Spleen (tissue), 11 donors: Measurements from ENCODE around the gene TTC14. TPM values are rescaled to one million over a fixed set of nuclear protein-coding genes. Genes with fewer than 3 reads are reported as not detected.

ENCODE experiments used
- DNase-seq: peaks from one replicate; pipeline ENCODE4 v3.0.0-alpha.2; 2020
- H3K27ac ChIP-seq, 8 donors: fragments of 200-600 bp; sonication (generic) in 7 of 8; 1 replicate in 4 of 8; 2 replicates in 4 of 8; pipeline versions ENCODE4 v1.5.0 to v1.8.0; 2016 to 2021; ENCODE audit warnings: inconsistent platforms in 4 of 8, mild to moderate bottlenecking in 4 of 8, moderate library complexity in 1 of 8
- H3K27me3 ChIP-seq, 7 donors: fragments of 200-600 bp; sonication (generic) in 6 of 7; replicated peaks in 1 of 7; 1 replicate in 4 of 7; 2 replicates in 3 of 7; pipeline versions ENCODE4 v1.5.0 to v1.8.0; 2016 to 2021; ENCODE audit warnings: inconsistent platforms in 3 of 7, mild to moderate bottlenecking in 1 of 7
- H3K36me3 ChIP-seq, 6 donors: fragments of 200-600 bp; sonication (generic) in 5 of 6; 1 replicate in 4 of 6; 2 replicates in 2 of 6; pipeline versions ENCODE4 v1.5.0 to v1.8.0; 2016 to 2021; ENCODE audit warnings: inconsistent platforms in 2 of 6
- H3K4me1 ChIP-seq, 6 donors: fragments of 200-600 bp; sonication (generic) in 5 of 6; 1 replicate in 3 of 6; 2 replicates in 3 of 6; pipeline versions ENCODE4 v1.5.0 to v1.8.0; 2016 to 2021; ENCODE audit warnings: inconsistent platforms in 3 of 6
- H3K4me3 ChIP-seq, 8 donors: fragments of 200-600 bp; sonication (generic) in 7 of 8; 1 replicate in 4 of 8; 2 replicates in 4 of 8; pipeline versions ENCODE4 v1.5.0 to v1.8.0; 2016 to 2021; ENCODE audit warnings: inconsistent platforms in 4 of 8, mild to moderate bottlenecking in 4 of 8, moderate library complexity in 2 of 8
- H3K9me3 ChIP-seq, 8 donors: fragments of 200-600 bp; sonication (generic) in 7 of 8; 1 replicate in 4 of 8; 2 replicates in 4 of 8; pipeline versions ENCODE4 v1.5.0 to v1.8.0; 2016 to 2021; ENCODE audit warnings: inconsistent platforms in 4 of 8
- CTCF ChIP-seq, 11 experiments: fragments of 200-600 bp in 7 of 11; fragments of 450-650 bp in 4 of 11; sonication (generic) in 4 of 11; IDR thresholded peaks in 8 of 11; conservative IDR thresholded peaks in 3 of 11; 1 replicate in 7 of 11; 2 replicates in 4 of 11; pipeline versions ENCODE4 v1.4.0 to v1.8.0; 2016 to 2021; ENCODE audit warnings: antibody characterized with exemption in 11 of 11, inconsistent platforms in 4 of 11, mild to moderate bottlenecking in 1 of 11
- POLR2A ChIP-seq, 3 donors: fragments of 450-650 bp; IDR thresholded peaks; one replicate each; pipeline ENCODE4 v1.5.1; 2017; ENCODE audit warnings: antibody characterized with exemption in 3 of 3, mild to moderate bottlenecking in 1 of 3
- POLR2AphosphoS5 ChIP-seq, 3 donors: sonication (generic); formaldehyde crosslinking; IDR thresholded peaks; one replicate each; pipeline ENCODE4 v1.5.1; 2017; ENCODE audit warnings: antibody characterized with exemption in 3 of 3
- WGBS, 5 donors: extraction: QIAGEN DNeasy Blood & Tissue Kit in 3 of 5; methylation state at CpG; one replicate each; pipeline versions ENCODE4 v1.1.5 to v1.1.7; 2013 to 2018; 5-methylcytosine and 5-hydroxymethylcytosine counted together
- intact Hi-C: fragments of 100-400 bp; cut with DNase I; formaldehyde crosslinking; loops from one replicate; pipeline ENCODE4 v1.15.0; 2023; ENCODE audit warnings: low total_unique reads
- polyA plus RNA-seq, 3 donors: library from polyadenylated mRNA; stranded (reverse); fragments of 200-250 nt; gene quantifications; one replicate each; pipeline ENCODE4 v1.2.1, GENCODE V29; 2013
- total RNA-seq, 7 donors: library from RNA; depleted of rRNA in 3 of 7; stranded (reverse); fragments of >200 nt in 3 of 7; fragmentation: NEBNext Ultra II Directional in 4 of 7; extraction: Animal tissue kit (Norgen Biotek cat#: 25700) in 4 of 7; gene quantifications; one replicate each; pipeline versions ENCODE4 v1.1.0 to v1.2.1, GENCODE V29; 2016 to 2021
- donor health status: healthy with polysubstance abuse.
- donor health status: DM: no; HTN: no; CAD: no; lungs with moderate emphysema.
- donor health status: DM: no; HTN: no; CAD: no.
- donor health status: Bipolar disorder and iron deficiency.
- donor health status: healthy.
- donor health status: DM: no; HTN: no; CAD: no.
- donor health status: DM: yes; HTN: yes; CAD: no.

TTC14 gene
- total and polyA plus RNA-seq, 10 donors = 23.8 to 101 (median 66.7) TPM

GRCh38 chr3:180619723-180620122 is 17.8 kb downstream of the TTC14 start:
- Histone ChIP-seq H3K4me3 (no peak overlapping the region), H3K36me3 (peaks cover 0 to 21% (median 1%) of the 10 kb centered on the region in 6 donors), H3K9me3 (peaks cover 0 to 6% (median 0%) of the 10 kb centered on the region in 8 donors), H3K27me3 (no peaks in the 10 kb centered on the region), H3K27ac (no peak overlapping the region), H3K4me1 (no peaks in the 10 kb centered on the region)
- WGBS, 5 donors = 84 to 88% (median 87%) methylated on average over 2 of the region's 2 CpGs
- no peak for DNase-seq
- TF ChIP-seq POLR2AphosphoS5 (IDR thresholded peaks at IDR 0.05) (no peak), POLR2A (IDR thresholded peaks at IDR 0.05) (no peak), CTCF (IDR thresholded peaks at IDR 0.05 in 8 of 11, conservative IDR thresholded peaks at IDR 0.05 in 3 of 11) (no peak)
- intact Hi-C loops = no loop called here

GRCh38 chr3:180624714-180625113 is 22.8 kb downstream of the TTC14 start:
- no peaks in the 10 kb centered on the region for H3K4me1 ChIP-seq
- no peak overlapping the region for H3K4me3 ChIP-seq
- H3K27me3 ChIP-seq = no peaks in the 10 kb centered on the region
- WGBS, 5 donors = 73 to 86% (median 83%) methylated on average over 2 of the region's 2 CpGs
- H3K36me3 ChIP-seq = peaks cover 0 to 28% (median 0%) of the 10 kb centered on the region in 6 donors
- TF ChIP-seq CTCF (IDR thresholded peaks at IDR 0.05 in 8 of 11, conservative IDR thresholded peaks at IDR 0.05 in 3 of 11) (no peak), POLR2AphosphoS5 (IDR thresholded peaks at IDR 0.05) (no peak), POLR2A (IDR thresholded peaks at IDR 0.05) (no peak)
- no peak for DNase-seq
- intact Hi-C loops = no loop called here
- no peak overlapping the region for H3K27ac ChIP-seq
- H3K9me3 ChIP-seq = no peaks in the 10 kb centered on the region

GRCh38 chr3:180626844-180627243 is 24.9 kb downstream of the TTC14 start:
- TF ChIP-seq POLR2A (IDR thresholded peaks at IDR 0.05) = no peak
- TF ChIP-seq POLR2AphosphoS5 (IDR thresholded peaks at IDR 0.05) = no peak
- no peak for TF ChIP-seq CTCF (IDR thresholded peaks at IDR 0.05 in 8 of 11, conservative IDR thresholded peaks at IDR 0.05 in 3 of 11)
- 66 to 97% (median 94%) methylated on average over 2 of the region's 2 CpGs for WGBS, 5 donors
- intact Hi-C loops = no loop called here
- Histone ChIP-seq H3K36me3 (peaks cover 0 to 28% (median 0%) of the 10 kb centered on the region in 6 donors), H3K27me3 (peaks cover 0 to under 1% (median 0%) of the 10 kb centered on the region in 7 donors), H3K9me3 (no peaks in the 10 kb centered on the region), H3K4me1 (no peaks in the 10 kb centered on the region), H3K27ac (no peak overlapping the region), H3K4me3 (no peak overlapping the region)
- DNase-seq = no peak

- Histone ChIP-seq H3K27me3 (peaks cover 0 to 26% (median 0%) of the 10 kb centered on the region in 7 donors), H3K36me3 (peaks cover 0 to 17% (median 0%) of the 10 kb centered on the region in 6 donors), H3K27ac (no peak overlapping the region), H3K9me3 (no peaks in the 10 kb centered on the region), H3K4me1 (no peaks in the 10 kb centered on the region), H3K4me3 (no peak overlapping the region)
- DNase-seq = no peak
- TF ChIP-seq CTCF (IDR thresholded peaks at IDR 0.05 in 8 of 11, conservative IDR thresholded peaks at IDR 0.05 in 3 of 11) (no peak), POLR2A (IDR thresholded peaks at IDR 0.05) (no peak), POLR2AphosphoS5 (IDR thresholded peaks at IDR 0.05) (no peak)
- intact Hi-C loops = no loop called here
These were observed 28.4 kb downstream of the TTC14 start for GRCh38 chr3:180630371-180630770.
